Measurements from ENCODE around the gene RASA1. TPM values are rescaled to one million over a fixed set of nuclear protein-coding genes. Genes with fewer than 3 reads are reported as not detected.

The RASA1 gene
- polyA plus RNA-seq, 3 donors = 2.1 to 20.1 (median 4.0) TPM

DNA sequence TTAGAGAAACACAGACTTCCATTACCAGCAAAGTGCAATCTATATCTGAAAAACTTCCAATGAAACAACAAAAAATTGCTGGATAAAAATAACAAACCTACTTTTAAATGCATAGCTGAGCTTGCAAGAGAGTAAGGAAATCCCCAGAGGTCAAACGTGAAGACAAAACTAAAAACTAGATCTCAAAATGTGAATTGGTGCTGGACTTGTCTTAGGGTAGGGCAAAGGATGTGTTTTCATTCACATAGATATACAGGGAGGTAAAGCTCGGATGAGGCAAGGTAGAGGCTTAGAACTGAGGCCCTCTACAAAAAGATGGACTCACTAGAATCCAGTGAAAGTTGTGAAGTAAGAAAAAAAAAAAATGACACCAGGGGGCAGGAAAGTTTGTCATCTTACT is 13.6 kb upstream of the RASA1 start:
- no peak for DNase-seq

DNA sequence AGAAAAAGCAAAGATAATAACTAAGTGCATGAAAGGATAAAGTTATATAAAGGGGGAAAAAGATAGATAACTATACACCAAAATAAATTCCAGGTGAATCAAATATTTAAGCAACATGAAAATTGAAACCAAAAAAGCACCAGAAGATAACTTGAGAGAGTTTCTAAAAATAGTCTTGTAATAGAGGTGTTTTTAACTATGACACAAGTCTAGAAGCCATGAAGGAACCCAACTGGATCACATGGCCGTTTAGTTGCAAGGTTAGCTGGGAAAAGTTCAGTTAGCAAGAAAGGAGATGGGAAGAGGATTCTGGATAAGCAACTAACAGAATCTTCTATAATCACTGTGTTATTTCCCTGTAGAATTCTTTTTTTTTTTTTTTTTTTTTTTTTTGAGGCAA is 9.2 kb upstream of the RASA1 start:
- Histone ChIP-seq H3K9me3 (replicated peaks in 1 of 2; ENCODE audit: control insufficient read depth in 1 of 2, insufficient read depth in 1 of 2, low read length in 2 of 2) (no peaks in the 10 kb centered on the region), H4K20me1 (ENCODE audit: insufficient read depth, low read length) (no peaks in the 10 kb centered on the region), H3K36me3 (replicated peaks in 1 of 2; ENCODE audit: control insufficient read depth in 1 of 2, insufficient read depth in 2 of 2, low read length in 2 of 2) (no peaks in the 10 kb centered on the region), H3K9ac (ENCODE audit: insufficient read depth, low read length, poor library complexity, severe bottlenecking) (no peak overlapping the region), H3K27me3 (ENCODE audit: control insufficient read depth in 2 of 2, insufficient read depth in 2 of 2, low read length in 2 of 2) (no peaks in the 10 kb centered on the region), H3K4me2 (replicated peaks; ENCODE audit: extremely low read depth, low read length, poor library complexity, severe bottlenecking) (no peak overlapping the region), H3K4me1 (ENCODE audit: control insufficient read depth in 1 of 2, insufficient read depth in 2 of 2, low read length in 2 of 2) (peaks cover 0 to 10% of the 10 kb centered on the region in 2 donors), H2AFZ (ENCODE audit: insufficient read depth, low read depth, low read length, poor library complexity, severe bottlenecking) (no peak overlapping the region), H3K4me3 (replicated peaks in 1 of 3; ENCODE audit: low read depth in 2 of 3, low read length in 3 of 3) (no peak overlapping the region), H3K79me2 (ENCODE audit: insufficient read depth, low read length) (no peaks in the 10 kb centered on the region), H3K27ac (ENCODE audit: low read depth in 1 of 2, low read length in 2 of 2) (no peak overlapping the region)
- no peaks in the 10 kb centered on the region for H3K9me3 Mint-ChIP-seq
- no peaks in the 10 kb centered on the region for H3K36me3 Mint-ChIP-seq
- H3K4me3 Mint-ChIP-seq = no peak overlapping the region
- TF ChIP-seq, protein P1, sequence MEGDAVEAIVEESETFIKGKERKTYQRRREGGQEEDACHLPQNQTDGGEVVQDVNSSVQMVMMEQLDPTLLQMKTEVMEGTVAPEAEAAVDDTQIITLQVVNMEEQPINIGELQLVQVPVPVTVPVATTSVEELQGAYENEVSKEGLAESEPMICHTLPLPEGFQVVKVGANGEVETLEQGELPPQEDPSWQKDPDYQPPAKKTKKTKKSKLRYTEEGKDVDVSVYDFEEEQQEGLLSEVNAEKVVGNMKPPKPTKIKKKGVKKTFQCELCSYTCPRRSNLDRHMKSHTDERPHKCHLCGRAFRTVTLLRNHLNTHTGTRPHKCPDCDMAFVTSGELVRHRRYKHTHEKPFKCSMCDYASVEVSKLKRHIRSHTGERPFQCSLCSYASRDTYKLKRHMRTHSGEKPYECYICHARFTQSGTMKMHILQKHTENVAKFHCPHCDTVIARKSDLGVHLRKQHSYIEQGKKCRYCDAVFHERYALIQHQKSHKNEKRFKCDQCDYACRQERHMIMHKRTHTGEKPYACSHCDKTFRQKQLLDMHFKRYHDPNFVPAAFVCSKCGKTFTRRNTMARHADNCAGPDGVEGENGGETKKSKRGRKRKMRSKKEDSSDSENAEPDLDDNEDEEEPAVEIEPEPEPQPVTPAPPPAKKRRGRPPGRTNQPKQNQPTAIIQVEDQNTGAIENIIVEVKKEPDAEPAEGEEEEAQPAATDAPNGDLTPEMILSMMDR (IDR thresholded peaks at IDR 0.05) = no peak
- no CpG with 5 or more reads among the region's 1 CpG for WGBS (ENCODE audit: insufficient coverage)
- peaks cover 12% of the 10 kb centered on the region for H3K4me1 Mint-ChIP-seq
- no peak overlapping the region for H3K27ac Mint-ChIP-seq
- H3K27me3 Mint-ChIP-seq (ENCODE audit: low read depth in 3 of 3) = peaks cover 0 to 2% (median 1%) of the 10 kb centered on the region in 3 donors
- intact Hi-C loops (cut with micrococcal nuclease) = no loop called here
- DNase-seq = no peak

More for the DNA sequence above, 13.6 kb upstream of the RASA1 start:
- intact Hi-C loops (cut with micrococcal nuclease) = no loop called here
- no peaks in the 10 kb centered on the region for H3K4me1 ChIP-seq (ENCODE audit: control insufficient read depth in 1 of 2, insufficient read depth in 2 of 2, low read length in 2 of 2)
- peaks cover 0 to 17% of the 10 kb centered on the region in 2 donors for H3K9me3 ChIP-seq (replicated peaks in 1 of 2; ENCODE audit: control insufficient read depth in 1 of 2, insufficient read depth in 1 of 2, low read length in 2 of 2)
- H3K27me3 ChIP-seq (ENCODE audit: control insufficient read depth in 2 of 2, insufficient read depth in 2 of 2, low read length in 2 of 2) = no peaks in the 10 kb centered on the region
- H3K4me2 ChIP-seq (replicated peaks; ENCODE audit: extremely low read depth, low read length, poor library complexity, severe bottlenecking) = no peak overlapping the region
- H2AFZ ChIP-seq (ENCODE audit: insufficient read depth, low read depth, low read length, poor library complexity, severe bottlenecking) = no peak overlapping the region
- no peaks in the 10 kb centered on the region for H3K79me2 ChIP-seq (ENCODE audit: insufficient read depth, low read length)
- no peak overlapping the region for H3K27ac ChIP-seq (ENCODE audit: low read depth in 1 of 2, low read length in 2 of 2)
- no peaks in the 10 kb centered on the region for H3K36me3 ChIP-seq (replicated peaks in 1 of 2; ENCODE audit: control insufficient read depth in 1 of 2, insufficient read depth in 2 of 2, low read length in 2 of 2)
- H3K9me3 Mint-ChIP-seq = peaks cover 0 to 14% (median 6%) of the 10 kb centered on the region in 7 donors
- H3K9ac ChIP-seq (ENCODE audit: insufficient read depth, low read length, poor library complexity, severe bottlenecking) = no peak overlapping the region
- no peak overlapping the region for H3K4me3 Mint-ChIP-seq
- H3K4me3 ChIP-seq (replicated peaks in 1 of 3; ENCODE audit: low read depth in 2 of 3, low read length in 3 of 3) = no peak overlapping the region
- H3K27ac Mint-ChIP-seq = no peak overlapping the region
- H3K4me1 Mint-ChIP-seq = no peaks in the 10 kb centered on the region
- TF ChIP-seq, protein P1 (IDR thresholded peaks at IDR 0.05) = no peak
- H3K36me3 Mint-ChIP-seq = no peaks in the 10 kb centered on the region
- no peaks in the 10 kb centered on the region for H4K20me1 ChIP-seq (ENCODE audit: insufficient read depth, low read length)
- H3K27me3 Mint-ChIP-seq (ENCODE audit: low read depth in 3 of 3) = peaks cover 0 to 1% (median 0%) of the 10 kb centered on the region in 3 donors
- WGBS (ENCODE audit: insufficient coverage) = no CpG with 5 or more reads among the region's 2 CpGs
